ENCODE data around the gene RAB17.

RAB17 gene

GRCh38 chr2:237542001-237542704 is 48.4 kb downstream of the RAB17 start:
- Mint-ChIP-seq H3K27me3 (ENCODE audit: low read depth, poor library complexity) (peaks cover 17% of the 10 kb centered on the region), H3K9me3 (peaks cover 5% of the 10 kb centered on the region), H3K4me3 (no peak overlapping the region), H3K27ac (no peak overlapping the region), H3K4me1 (peaks cover 38% of the 10 kb centered on the region), H3K36me3 (ENCODE audit: low read depth) (no peaks in the 10 kb centered on the region)
- DNase-seq, result no peak
- TF ChIP-seq CTCF (IDR thresholded peaks at IDR 0.05), result no peak

GRCh38 chr2:237541243-237541642 is 49.3 kb downstream of the RAB17 start:
- DNase-seq, result no peak
- Mint-ChIP-seq H3K27ac (peak overlapping the region; percentile 71), H3K4me3 (no peak overlapping the region), H3K4me1 (peaks cover 42% of the 10 kb centered on the region), H3K9me3 (peaks cover 5% of the 10 kb centered on the region), H3K36me3 (ENCODE audit: low read depth) (no peaks in the 10 kb centered on the region), H3K27me3 (ENCODE audit: low read depth, poor library complexity) (peaks cover 19% of the 10 kb centered on the region)
- no peak for TF ChIP-seq CTCF (IDR thresholded peaks at IDR 0.05)

- Mint-ChIP-seq H3K9me3 (peaks cover 5% of the 10 kb centered on the region), H3K36me3 (ENCODE audit: low read depth) (no peaks in the 10 kb centered on the region), H3K4me3 (no peak overlapping the region), H3K4me1 (peaks cover 42% of the 10 kb centered on the region), H3K27me3 (ENCODE audit: low read depth, poor library complexity) (peaks cover 19% of the 10 kb centered on the region), H3K27ac (peak overlapping the region; percentile 71)
- TF ChIP-seq CTCF (IDR thresholded peaks at IDR 0.05), result no peak
- DNase-seq, result no peak
Measured at GRCh38 chr2:237540823-237541222, 49.7 kb downstream of the RAB17 start.

GRCh38 chr2:237540223-237540775 is 50.2 kb downstream of the RAB17 start:
- no peak overlapping the region for H3K27ac Mint-ChIP-seq
- H3K4me3 Mint-ChIP-seq, result no peak overlapping the region
- H3K4me1 Mint-ChIP-seq, result peaks cover 42% of the 10 kb centered on the region
- DNase-seq, result no peak
- H3K36me3 Mint-ChIP-seq (ENCODE audit: low read depth), result no peaks in the 10 kb centered on the region
- peaks cover 5% of the 10 kb centered on the region for H3K9me3 Mint-ChIP-seq
- TF ChIP-seq CTCF (IDR thresholded peaks at IDR 0.05), result no peak
- peaks cover 15% of the 10 kb centered on the region for H3K27me3 Mint-ChIP-seq (ENCODE audit: low read depth, poor library complexity)

GRCh38 chr2:237539681-237540080 is 50.9 kb downstream of the RAB17 start:
- no peak for DNase-seq
- H3K4me1 Mint-ChIP-seq, result peaks cover 42% of the 10 kb centered on the region
- H3K4me3 Mint-ChIP-seq, result no peak overlapping the region
- no peaks in the 10 kb centered on the region for H3K36me3 Mint-ChIP-seq (ENCODE audit: low read depth)
- peaks cover 21% of the 10 kb centered on the region for H3K27me3 Mint-ChIP-seq (ENCODE audit: low read depth, poor library complexity)
- H3K27ac Mint-ChIP-seq, result no peak overlapping the region
- peaks cover 5% of the 10 kb centered on the region for H3K9me3 Mint-ChIP-seq
- TF ChIP-seq CTCF (IDR thresholded peaks at IDR 0.05), result no peak

GRCh38 chr2:237538901-237539300 is 51.6 kb downstream of the RAB17 start:
- Mint-ChIP-seq H3K27ac (no peak overlapping the region), H3K4me3 (no peak overlapping the region), H3K4me1 (peaks cover 49% of the 10 kb centered on the region), H3K9me3 (peaks cover 5% of the 10 kb centered on the region), H3K27me3 (ENCODE audit: low read depth, poor library complexity) (peaks cover 25% of the 10 kb centered on the region), H3K36me3 (ENCODE audit: low read depth) (no peaks in the 10 kb centered on the region)
- no peak for TF ChIP-seq CTCF (IDR thresholded peaks at IDR 0.05)
- DNase-seq, result no peak

All from nephron progenitor cell (in vitro differentiated cells).